Endothelial cell of umbilical vein (primary cell): ENCODE data around the gene CT45A8. TPM values are rescaled to one million over a fixed set of nuclear protein-coding genes. Genes with fewer than 3 reads are reported as not detected.
"Not testable (repeated sequence)": the region's sequence is repeated elsewhere in the genome, so short reads cannot be mapped to it uniquely, and the experiment has no call there.

ENCODE experiments used
- BruUV-seq: library from RNA; stranded (reverse); fragments of 400-500 nt; replicated peaks from 2 replicates; lab custom pipeline; 2021; lab: Mats Ljungman, UMichigan
- CTCF ChIA-PET: fragments of 300-600, 350-600 bp; sonication (Branson Sonifier 250); formaldehyde crosslinking; loops from one replicate; lab custom pipeline; 2021; ENCODE audit warnings: antibody characterized with exemption, inconsistent platforms; lab: Charles Lee
- POLR2A ChIA-PET: fragments of 300-600, 350-600 bp; sonication (Branson Sonifier 250); formaldehyde crosslinking; loops from one replicate; lab custom pipeline; 2021; ENCODE audit warnings: antibody characterized with exemption, inconsistent platforms; lab: Charles Lee
- DNase-seq: peaks from one replicate; pipeline ENCODE4 v3.0.0-alpha.2; 2011; ENCODE audit warnings: low read depth, low spot score
- FAIRE-seq: peaks from 2 replicates; lab custom pipeline; 2011; peaks lifted over from hg19 to GRCh38; lab: Jason Lieb, UNC
- H2AFZ ChIP-seq: 2 replicates; pipeline ENCODE4 v1.6.0; 2012; ENCODE audit warnings: low read depth, low read length, control low read depth, inconsistent platforms
- H3K27ac ChIP-seq: 2 replicates; pipeline ENCODE4 v1.5.1; 2011; ENCODE audit warnings: low read depth, mild to moderate bottlenecking, control low read depth, low read length, moderate library complexity; ENCODE audit not compliant: insufficient read depth
- H3K27me3 ChIP-seq, 2 experiments: 2 replicates each; pipeline versions ENCODE4 v1.6.0 to v1.6.1; 2011; ENCODE audit warnings: low read length in 2 of 2, mixed read lengths in 1 of 2; ENCODE audit not compliant: control insufficient read depth in 2 of 2, insufficient read depth in 2 of 2
- H3K36me3 ChIP-seq, 2 experiments: 2 replicates in 1 of 2; 3 replicates in 1 of 2; pipeline ENCODE4 v1.5.1; 2011; ENCODE audit warnings: low read length in 2 of 2, mild to moderate bottlenecking in 1 of 2, moderate library complexity in 1 of 2; ENCODE audit not compliant: control insufficient read depth in 2 of 2, insufficient read depth in 2 of 2; ENCODE audit errors: extremely low read depth in 1 of 2
- H3K4me1 ChIP-seq: 3 replicates; pipeline ENCODE4 v1.5.1; 2011; ENCODE audit warnings: mild to moderate bottlenecking, low read length; ENCODE audit not compliant: control insufficient read depth, insufficient read depth; ENCODE audit errors: extremely low read depth
- H3K4me2 ChIP-seq: 2 replicates; pipeline ENCODE4 v1.6.1; 2011; ENCODE audit warnings: low read length, control low read depth, mixed read lengths; ENCODE audit not compliant: insufficient read depth
- H3K4me3 ChIP-seq, 3 experiments: fragments of 200-600 bp in 1 of 3; sonication (generic), shearing (Covaris generic) in 1 of 3; replicated peaks in 1 of 3; 2 replicates each; pipeline ENCODE4 v1.5.1; 2011 to 2016; ENCODE audit warnings: control low read depth in 3 of 3, low read length in 3 of 3, mild to moderate bottlenecking in 2 of 3, inconsistent platforms in 1 of 3, low read depth in 1 of 3, moderate library complexity in 1 of 3; ENCODE audit not compliant: insufficient read depth in 1 of 3
- H3K79me2 ChIP-seq: 2 replicates; pipeline ENCODE4 v1.6.0; 2012; ENCODE audit warnings: low read length, inconsistent platforms; ENCODE audit not compliant: control insufficient read depth, insufficient read depth
- H3K9ac ChIP-seq: replicated peaks from 2 replicates; pipeline ENCODE3; 2011; ENCODE audit warnings: low read length, control low read depth; ENCODE audit not compliant: insufficient read depth; ENCODE audit errors: extremely low read depth
- H3K9me1 ChIP-seq: replicated peaks from 3 replicates; pipeline ENCODE4 v1.6.0; 2011; ENCODE audit warnings: mild to moderate bottlenecking, low read length; ENCODE audit not compliant: control insufficient read depth, insufficient read depth; ENCODE audit errors: extremely low read depth
- H3K9me3 ChIP-seq: replicated peaks from 2 replicates; pipeline ENCODE4 v1.5.1; 2012; ENCODE audit warnings: low read length, inconsistent platforms; ENCODE audit not compliant: control insufficient read depth, insufficient read depth
- H4K20me1 ChIP-seq: replicated peaks from 2 replicates; pipeline ENCODE3; 2011; ENCODE audit warnings: mild to moderate bottlenecking, low read length; ENCODE audit not compliant: control insufficient read depth, insufficient read depth; ENCODE audit errors: extremely low read depth
- dilution Hi-C: fragments of 300-500 bp; cut with MboI; formaldehyde crosslinking; loops from one replicate; pipeline ENCODE4 v1.15.0; 2019; ENCODE audit warnings: low sequenced_read_pairs; ENCODE audit not compliant: extremely low pct_ligation_motif_present
- intact Hi-C: fragments of 100-400 bp; cut with micrococcal nuclease; formaldehyde crosslinking; loops from one replicate; pipeline ENCODE4 v1.10.0; 2022
- polyA plus RNA-seq, 4 experiments: library from polyadenylated mRNA; depleted of rRNA in 3 of 4; stranded (reverse) in 3 of 4; unstranded in 1 of 4; fragments of >200 nt; gene quantifications; 2 replicates each; pipeline versions ENCODE4 v1.2.1 to v1.2.3, GENCODE V29; 2011 to 2012; ENCODE audit warnings: missing spikeins in 1 of 4
- total RNA-seq: library from RNA; stranded (reverse); gene quantifications from 2 replicates; pipeline ENCODE4 v1.2.3, GENCODE V29; 2021

Gene CT45A8
- total and polyA plus RNA-seq, 2 donors (not counting 3 experiments of a cell fraction or from before 2014, with no cell fraction given) = not detected

DNA sequence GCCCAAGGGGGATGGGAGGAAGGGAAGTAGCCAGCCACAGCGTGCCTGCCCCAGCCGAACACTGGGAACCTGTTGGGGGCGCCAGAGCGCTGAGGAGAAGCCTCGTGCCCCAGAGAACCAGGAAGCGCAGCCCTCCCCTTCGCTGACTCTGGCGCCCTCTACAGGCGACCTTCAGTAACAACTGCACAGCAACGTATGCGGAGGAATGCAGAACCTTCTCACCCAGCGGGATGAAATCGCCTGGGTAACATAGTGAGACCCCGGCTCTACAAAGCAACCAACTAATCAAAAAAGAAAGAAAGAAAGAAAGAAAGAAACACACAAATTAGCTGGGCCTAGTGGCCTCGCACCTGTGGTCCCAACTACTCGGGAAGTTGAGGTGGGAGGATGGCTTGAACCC is 51.7 kb downstream of the CT45A8 start, which contains the start of gene CT45A6:
Gene CT45A6 (minus strand): TSS at position 101 of the 400 bp plus-strand sequence. CDS start 3,794 bp downstream, outside the sequence.
- H3K9me1 ChIP-seq, dilution Hi-C loops, intact Hi-C loops: not testable (repeated sequence)

More for the DNA sequence above, 51.7 kb downstream of the CT45A8 start, which contains the start of gene CT45A6:
- H2AFZ ChIP-seq, H3K9ac ChIP-seq, H3K36me3 ChIP-seq, DNase-seq, H3K27ac ChIP-seq, CTCF ChIA-PET, H3K4me1 ChIP-seq, H4K20me1 ChIP-seq, H3K4me2 ChIP-seq, H3K9me3 ChIP-seq, H3K79me2 ChIP-seq, H3K4me3 ChIP-seq, BruUV-seq, FAIRE-seq, H3K27me3 ChIP-seq, POLR2A ChIA-PET: not testable (repeated sequence)

Other genes with a start within 250 kb of the CT45A8 start
- gene CT45A1, start 140.9 kb downstream of the CT45A8 start, total RNA-seq = not detected in 2 replicates
- gene CT45A1, start 140.9 kb downstream of the CT45A8 start, polyA plus RNA-seq = not detected in 2 replicates
- not detected in 2 replicates for gene CT45A3, start 86.3 kb downstream of the CT45A8 start, total RNA-seq
- not detected in 2 replicates for gene CT45A3, start 86.3 kb downstream of the CT45A8 start, polyA plus RNA-seq
- not detected in 2 replicates for gene CT45A5, start 69.0 kb downstream of the CT45A8 start, total RNA-seq
- not detected in 2 replicates for gene CT45A5, start 69.0 kb downstream of the CT45A8 start, polyA plus RNA-seq
- not detected in 2 replicates for gene CT45A6, start 51.8 kb downstream of the CT45A8 start, total RNA-seq
- gene CT45A6, start 51.8 kb downstream of the CT45A8 start, polyA plus RNA-seq = not detected in 2 replicates
- gene CT45A2, start 34.5 kb downstream of the CT45A8 start, total RNA-seq = not detected in 2 replicates
- not detected in 2 replicates for gene CT45A2, start 34.5 kb downstream of the CT45A8 start, polyA plus RNA-seq
- gene CT45A7, start 17.3 kb downstream of the CT45A8 start, total RNA-seq = not detected in 2 replicates
- not detected in 2 replicates for gene CT45A7, start 17.3 kb downstream of the CT45A8 start, polyA plus RNA-seq
- gene CT45A9, start 17.3 kb upstream of the CT45A8 start, total RNA-seq = not detected in 2 replicates
- gene CT45A9, start 17.3 kb upstream of the CT45A8 start, polyA plus RNA-seq = not detected in 2 replicates
- not detected in 2 replicates for gene CT45A10, start 38.9 kb upstream of the CT45A8 start, total RNA-seq
- not detected in 2 replicates for gene CT45A10, start 38.9 kb upstream of the CT45A8 start, polyA plus RNA-seq
- gene SAGE1, start 39.2 kb upstream of the CT45A8 start, total RNA-seq = not detected in 2 replicates
- not detected in 2 replicates for gene SAGE1, start 39.2 kb upstream of the CT45A8 start, polyA plus RNA-seq
- gene MMGT1, start 119.5 kb upstream of the CT45A8 start, total RNA-seq = 18.8 and 19.9 TPM in 2 replicates
- 9.1 and 10.4 TPM in 2 replicates for gene MMGT1, start 119.5 kb upstream of the CT45A8 start, polyA plus RNA-seq
- gene SLC9A6, start 130.9 kb upstream of the CT45A8 start, total RNA-seq = 14.7 and 15.5 TPM in 2 replicates
- 6.9 and 8.1 TPM in 2 replicates for gene SLC9A6, start 130.9 kb upstream of the CT45A8 start, polyA plus RNA-seq